H1 (cell line): ENCODE measurements around the gene RAB40C.

Experiments
- BCL11A ChIP-seq, 2 experiments: IDR thresholded peaks; one replicate each; pipeline ENCODE4 v1.6.1; 2011; ENCODE audit warnings: low read depth in 2 of 2, low read length in 2 of 2, mild to moderate bottlenecking in 2 of 2
- BRCA1 ChIP-seq: IDR thresholded peaks from 2 replicates; pipeline ENCODE4 v1.6.1; 2012; ENCODE audit warnings: low read depth, low read length, improper control_type of control experiment
- CEBPB ChIP-seq: IDR thresholded peaks from 2 replicates; pipeline ENCODE4 v1.6.1; 2012; ENCODE audit warnings: low read depth, low read length
- CTCF ChIP-seq, 3 experiments: IDR thresholded peaks; 1 replicate in 2 of 3; 2 replicates in 1 of 3; pipeline versions ENCODE4 v1.5.1 to v1.6.1; 2011; ENCODE audit warnings: low read length in 3 of 3, mild to moderate bottlenecking in 3 of 3, inconsistent platforms in 2 of 3, low read depth in 1 of 3, moderate library complexity in 1 of 3; ENCODE audit not compliant: insufficient read depth in 1 of 3; ENCODE audit errors: control extremely low read depth in 1 of 3
- EP300 ChIP-seq, 2 experiments: IDR thresholded peaks; 1 replicate in 1 of 2; 2 replicates in 1 of 2; pipeline ENCODE4 v1.6.1; 2011 to 2012; ENCODE audit warnings: low read depth in 2 of 2, low read length in 2 of 2, mild to moderate bottlenecking in 2 of 2, borderline replicate concordance in 1 of 2, inconsistent platforms in 1 of 2, moderate library complexity in 1 of 2
- EZH2 ChIP-seq: fragments of 200-600 bp; sonication (generic); IDR thresholded peaks from 2 replicates; pipeline ENCODE4 v1.7.1; 2012; ENCODE audit warnings: low read depth, mild to moderate bottlenecking, moderate library complexity, low read length, inconsistent platforms; ENCODE audit not compliant: severe bottlenecking
- HDAC2 ChIP-seq, 2 experiments: fragments of 300-600 bp in 1 of 2; sonication (generic) in 1 of 2; IDR thresholded peaks; 2 replicates each; pipeline ENCODE4 v1.6.1; 2011 to 2012; ENCODE audit warnings: low read depth in 2 of 2, low read length in 2 of 2, mild to moderate bottlenecking in 2 of 2, moderate library complexity in 2 of 2, borderline replicate concordance in 1 of 2, inconsistent platforms in 1 of 2
- MAX ChIP-seq: IDR thresholded peaks from 2 replicates; pipeline ENCODE4 v1.6.1; 2012; ENCODE audit warnings: inconsistent platforms
- TAF1 ChIP-seq: IDR thresholded peaks from 2 replicates; pipeline ENCODE4 v1.6.1; 2011; ENCODE audit warnings: mild to moderate bottlenecking, low read depth, low read length
- ZNF274 ChIP-seq: IDR thresholded peaks from 2 replicates; pipeline ENCODE4 v1.7.0; 2012; ENCODE audit warnings: low read length, borderline replicate concordance; ENCODE audit errors: extremely low read depth

GRCh38 chr16:657487-657886, 67.6 kb downstream of the RAB40C start:
- TF ChIP-seq CEBPB (no peak), TAF1 (no peak), BCL11A (IDR thresholded peaks at IDR 0.05; ENCODE audit: low read depth in 2 of 2, low read length in 2 of 2) (no peak), MAX (no peak), HDAC2 (IDR thresholded peaks at IDR 0.05; ENCODE audit: borderline replicate concordance in 1 of 2, low read depth in 2 of 2, low read length in 2 of 2) (no peak), CTCF (IDR thresholded peaks at IDR 0.05; ENCODE audit: control extremely low read depth in 1 of 3, insufficient read depth in 1 of 3, low read depth in 1 of 3, low read length in 3 of 3) (no peak), EP300 (IDR thresholded peaks at IDR 0.05; ENCODE audit: borderline replicate concordance in 1 of 2, low read depth in 2 of 2, low read length in 2 of 2) (no peak), ZNF274 (no peak), EZH2 (no peak), BRCA1 (no peak)
